Cardiac muscle cell (in vitro differentiated cells and primary cell): ENCODE measurements around the gene CEACAM16. TPM values are rescaled to one million over a fixed set of nuclear protein-coding genes. Genes with fewer than 3 reads are reported as not detected.
A peak's percentile ranks its signal among the peaks of the same experiment; 100 is the strongest.
"Not testable (repeated sequence)": the region's sequence is repeated elsewhere in the genome, so short reads cannot be mapped to it uniquely, and the experiment has no call there.

ENCODE experiments used
- DNase-seq, 2 donors: peaks; one replicate each; pipeline versions ENCODE4 v3.0.0 to v3.0.0-alpha.2; 2010 to 2017; ENCODE audit warnings: low read depth in 1 of 2, low spot score in 1 of 2
- H3K27ac ChIP-seq: fragments of 200-600 bp; sonication (generic); 2 replicates; pipeline ENCODE4 v1.5.1; 2016
- H3K27me3 ChIP-seq: fragments of 200-600 bp; sonication (generic); 2 replicates; pipeline ENCODE4 v1.6.0; 2016; ENCODE audit warnings: control low read depth
- H3K36me3 ChIP-seq: fragments of 200-600 bp; sonication (generic); 2 replicates; pipeline ENCODE4 v1.5.1; 2016; ENCODE audit warnings: control low read depth
- H3K4me1 ChIP-seq: fragments of 200-600 bp; sonication (generic); 2 replicates; pipeline ENCODE4 v1.8.1; 2017; ENCODE audit warnings: low read depth, mild to moderate bottlenecking, mixed run types
- H3K4me3 ChIP-seq: fragments of 200-600 bp; sonication (generic); 2 replicates; pipeline ENCODE4 v1.5.1; 2016; ENCODE audit warnings: mild to moderate bottlenecking
- H3K9me3 ChIP-seq: fragments of 200-600 bp; sonication (generic); 2 replicates; pipeline ENCODE4 v1.5.1; 2017; ENCODE audit warnings: low read depth, mild to moderate bottlenecking, control low read depth
- CTCF ChIP-seq: IDR thresholded peaks from 2 replicates; pipeline ENCODE4 v1.5.1; 2012; ENCODE audit warnings: low read depth, mild to moderate bottlenecking, low read length
- polyA plus RNA-seq: library from polyadenylated mRNA; unstranded; fragments of >200 nt; fragmentation: Nextera tagmentation; extraction: Ambion mirVana; gene quantifications from 2 replicates; pipeline ENCODE4 v1.2.1, GENCODE V29; 2016
- total RNA-seq: library from RNA; depleted of rRNA; stranded (reverse); fragments of >200 nt; gene quantifications from 2 replicates; pipeline ENCODE4 v1.2.3, GENCODE V29; 2016

The CEACAM16 gene
- total and polyA plus RNA-seq, 2 experiments from 2014 or later: not detected

- H3K36me3 ChIP-seq: no peaks in the 10 kb centered on the region
- no peak for DNase-seq
Measured at GRCh38 chr19:44681992-44682790, 16.8 kb upstream of the CEACAM16 start.

GRCh38 chr19:44682807-44683206 is 16.1 kb upstream of the CEACAM16 start:
- DNase-seq: no peak
- no peak overlapping the region for H3K4me3 ChIP-seq

More at GRCh38 chr19:44681992-44682790, 16.8 kb upstream of the CEACAM16 start:
- no peak overlapping the region for H3K27ac ChIP-seq
- TF ChIP-seq CTCF: no peak
- no peak overlapping the region for H3K4me3 ChIP-seq
- H3K4me1 ChIP-seq: no peaks in the 10 kb centered on the region
- no peaks in the 10 kb centered on the region for H3K9me3 ChIP-seq
- no peaks in the 10 kb centered on the region for H3K27me3 ChIP-seq

DNA sequence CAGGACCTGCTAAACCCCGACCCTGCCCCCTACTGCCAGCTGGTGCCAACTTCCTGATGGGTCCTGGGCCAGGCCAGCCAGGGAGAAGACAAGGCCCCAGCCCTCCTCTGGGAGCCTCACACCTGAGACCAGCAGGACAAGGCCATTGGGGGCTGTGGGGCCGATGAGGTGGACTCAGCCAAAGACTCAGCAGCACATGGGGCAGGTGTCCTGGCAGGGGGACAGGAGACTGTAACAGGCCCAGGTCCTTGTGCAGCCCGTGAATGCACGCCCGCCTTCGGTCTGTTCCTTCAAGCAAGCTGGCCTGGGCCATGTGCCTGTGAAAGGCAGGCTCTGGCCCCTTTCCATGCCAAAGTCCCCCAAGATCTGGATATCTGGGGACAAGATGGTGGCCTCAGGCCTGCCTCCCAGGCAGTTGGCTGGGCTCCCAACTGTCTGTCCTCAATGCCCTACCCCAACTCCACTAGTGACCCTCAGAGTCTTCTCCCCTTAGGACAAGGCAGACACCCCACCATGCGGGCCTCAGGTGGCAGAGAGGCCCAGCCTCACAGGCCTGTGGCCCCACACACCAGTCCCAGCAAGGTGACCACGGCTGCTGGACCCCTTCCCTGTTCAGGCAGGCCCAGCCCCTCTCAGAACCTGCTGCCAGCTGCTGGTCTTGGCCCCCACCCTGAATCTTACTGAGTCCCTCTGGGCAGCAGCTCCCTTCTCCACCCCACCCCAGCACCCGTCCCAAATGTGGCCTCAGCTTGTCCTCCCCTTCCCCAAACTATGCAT is 15.3 kb upstream of the CEACAM16 start:
- DNase-seq: no peak
- no peak overlapping the region for H3K27ac ChIP-seq
- H3K27me3 ChIP-seq: no peaks in the 10 kb centered on the region
- H3K9me3 ChIP-seq: no peaks in the 10 kb centered on the region
- H3K36me3 ChIP-seq: no peaks in the 10 kb centered on the region
- no peaks in the 10 kb centered on the region for H3K4me1 ChIP-seq
- no peak overlapping the region for H3K4me3 ChIP-seq
- TF ChIP-seq CTCF: no peak

More at GRCh38 chr19:44682807-44683206, 16.1 kb upstream of the CEACAM16 start:
- TF ChIP-seq CTCF: no peak
- H3K27me3 ChIP-seq: no peaks in the 10 kb centered on the region
- no peaks in the 10 kb centered on the region for H3K4me1 ChIP-seq
- H3K9me3 ChIP-seq: no peaks in the 10 kb centered on the region
- no peak overlapping the region for H3K27ac ChIP-seq
- no peaks in the 10 kb centered on the region for H3K36me3 ChIP-seq

- not testable (repeated sequence) for H3K4me1 ChIP-seq, DNase-seq, H3K9me3 ChIP-seq, H3K27ac ChIP-seq, H3K36me3 ChIP-seq, H3K27me3 ChIP-seq, H3K4me3 ChIP-seq
Measured at GRCh38 chr19:44684396-44684795, 14.6 kb upstream of the CEACAM16 start.

- H3K27ac ChIP-seq: peak overlapping the region; percentile 48
- peak in 1 of 2 donors; percentile 93 for DNase-seq
- no peaks in the 10 kb centered on the region for H3K9me3 ChIP-seq
- no peaks in the 10 kb centered on the region for H3K4me1 ChIP-seq
- H3K27me3 ChIP-seq: no peaks in the 10 kb centered on the region
- H3K36me3 ChIP-seq: no peaks in the 10 kb centered on the region
- no peak for TF ChIP-seq CTCF
- H3K4me3 ChIP-seq: no peak overlapping the region
Measured at GRCh38 chr19:44684892-44685863, 13.8 kb upstream of the CEACAM16 start.
